Measurements from ENCODE around the gene METTL13. TPM values are rescaled to one million over a fixed set of nuclear protein-coding genes. Genes with fewer than 3 reads are reported as not detected.

Gene METTL13
- 25.9 and 27.9 TPM in 2 replicates for total RNA-seq

DNA sequence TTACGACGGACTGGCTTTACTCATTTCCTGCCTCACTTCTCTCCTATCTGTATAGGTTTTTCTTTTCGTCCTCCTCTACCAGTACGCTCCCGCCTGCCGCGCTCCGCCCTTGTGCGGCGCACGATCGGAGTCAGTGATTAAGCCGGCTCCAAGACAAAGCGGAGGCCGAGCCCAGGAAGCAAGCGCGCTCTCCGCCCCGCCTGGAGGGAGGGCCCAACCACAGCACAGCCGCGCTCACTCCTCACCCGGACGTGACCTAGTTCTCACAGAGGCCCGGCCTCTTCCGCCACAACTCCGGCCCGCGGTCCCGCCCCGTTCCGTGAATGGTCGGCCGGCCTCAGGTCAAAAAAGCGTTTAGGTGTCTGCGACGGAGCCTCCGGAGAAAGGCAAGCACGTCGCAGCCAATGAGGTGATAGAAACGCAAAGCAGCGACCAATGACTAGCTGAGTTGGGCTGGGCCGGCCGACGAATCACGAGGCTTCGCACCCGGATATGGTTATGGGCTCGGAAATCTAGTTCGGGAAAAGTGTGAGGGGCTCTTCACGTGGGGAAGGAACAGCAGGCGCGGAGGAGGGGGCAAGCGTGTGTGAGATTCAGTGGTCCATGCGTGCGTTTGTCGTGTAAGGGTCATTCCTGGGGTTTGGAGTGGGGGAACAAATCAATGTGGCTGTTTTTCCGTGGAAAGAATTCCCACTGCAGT lies at the start of gene METTL13:
METTL13 (plus strand) TSS at position 485 of the 700 bp plus-strand sequence. CDS start 308 bp downstream, outside the sequence.

GRCh38 chr1:171741872-171742576 lies 39.4 kb upstream of the METTL13 start, which contains the start of gene VAMP4:
VAMP4 (minus strand) TSS chr1:171742065; CDS start chr1:171738414, 3,651 bp downstream.

GRCh38 chr1:171841050-171841910 lies 59.8 kb downstream of the METTL13 start, which contains the start of gene DNM3:
DNM3 (plus strand) TSS chr1:171841498; CDS start chr1:171841657, 159 bp downstream.

Other genes starting within 250 kb of the METTL13 start
- gene MYOCOS, start 159.4 kb upstream of the METTL13 start, total RNA-seq: not detected in 2 replicates
- not detected in 2 replicates for gene MYOC, start 129.0 kb upstream of the METTL13 start, total RNA-seq
- gene VAMP4, start 39.6 kb upstream of the METTL13 start, total RNA-seq: 4.4 and 4.9 TPM in 2 replicates
- gene DNM3, start 59.8 kb downstream of the METTL13 start, total RNA-seq: 0.67 and 1.2 TPM in 2 replicates